GM18861 (cell line): ENCODE data around the gene ADGRB3.
A peak's percentile ranks its signal among the peaks of the same experiment; 100 is the strongest.
"Not testable (repeated sequence)": the region's sequence is repeated elsewhere in the genome, so short reads cannot be mapped to it uniquely, and the experiment has no call there.

Experiments
- ATAC-seq: cut with Tn5 transposase; IDR thresholded peaks from one replicate; pipeline ENCODE4 v1.9.1; 2021; ENCODE audit not compliant: unreplicated experiment

The ADGRB3 gene

DNA sequence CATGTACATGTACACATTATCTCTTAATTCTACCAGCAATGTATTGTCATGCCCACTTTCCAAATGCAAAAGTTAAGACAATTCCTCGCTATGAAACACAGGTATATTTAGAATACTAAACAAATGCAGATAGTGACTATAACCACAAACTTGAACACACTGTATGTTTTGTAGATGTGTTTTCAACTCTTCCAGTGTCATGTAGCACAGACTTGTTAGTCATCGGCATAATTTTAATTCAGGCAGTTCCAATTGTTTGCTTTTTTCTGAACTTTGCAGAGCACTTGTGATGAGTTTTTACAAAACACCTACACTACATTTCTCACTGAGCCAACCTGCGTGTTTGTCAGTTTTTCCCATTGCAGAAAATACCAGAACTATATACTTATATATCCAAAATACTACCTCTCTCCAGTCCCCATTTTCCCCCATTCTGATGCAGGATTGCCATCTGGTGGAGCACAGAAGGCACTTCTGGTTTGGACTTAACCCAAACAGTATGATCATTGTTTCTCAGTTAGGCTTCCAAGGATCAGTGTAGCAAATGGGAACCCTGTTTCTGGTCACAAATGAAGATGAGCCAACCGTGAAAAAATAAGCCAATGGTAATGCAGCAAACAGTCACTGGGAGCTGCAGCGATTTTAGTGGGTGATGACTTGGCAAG is 143.4 kb downstream of the ADGRB3 start:
- ATAC-seq = no peak

DNA sequence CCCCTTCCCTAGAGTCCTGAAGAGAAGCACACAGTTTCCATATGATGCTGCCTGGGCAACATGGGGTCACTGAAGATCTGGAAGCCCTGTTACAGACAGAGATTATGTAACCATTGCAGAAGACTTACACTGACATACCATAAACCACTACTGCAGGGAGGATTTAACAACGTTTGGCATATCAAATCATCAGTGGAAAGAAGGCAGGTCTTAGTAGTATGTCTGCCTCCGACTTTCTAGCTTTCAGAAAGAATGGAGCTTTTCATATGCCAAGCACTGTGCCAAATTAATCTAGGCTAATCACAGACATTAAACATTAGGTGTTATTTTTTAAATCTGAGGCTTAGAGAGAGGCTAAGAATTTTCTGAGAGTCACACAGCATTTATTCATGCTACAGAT is 144.3 kb downstream of the ADGRB3 start:
- no peak for ATAC-seq

DNA sequence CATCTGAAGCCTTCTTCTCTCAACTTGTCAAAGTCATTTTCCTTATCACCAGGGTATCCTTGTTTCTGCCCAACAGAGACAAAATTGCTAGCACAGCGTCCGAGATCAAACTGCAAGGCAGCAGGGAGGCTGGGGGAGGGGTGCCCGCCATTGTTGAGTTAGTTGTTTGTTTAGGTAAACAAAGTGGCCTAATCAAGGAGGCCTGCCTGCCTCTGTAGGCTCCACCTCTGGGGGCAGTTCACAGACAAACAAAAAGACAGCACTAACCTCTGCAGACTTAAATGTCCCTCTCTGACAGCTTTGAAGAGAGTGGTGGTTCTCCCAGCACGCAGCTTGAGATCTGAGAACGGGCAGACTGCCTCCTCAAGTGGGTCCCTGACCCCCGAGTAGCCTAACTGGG is 155.0 kb downstream of the ADGRB3 start:
- not testable (repeated sequence) for ATAC-seq

DNA sequence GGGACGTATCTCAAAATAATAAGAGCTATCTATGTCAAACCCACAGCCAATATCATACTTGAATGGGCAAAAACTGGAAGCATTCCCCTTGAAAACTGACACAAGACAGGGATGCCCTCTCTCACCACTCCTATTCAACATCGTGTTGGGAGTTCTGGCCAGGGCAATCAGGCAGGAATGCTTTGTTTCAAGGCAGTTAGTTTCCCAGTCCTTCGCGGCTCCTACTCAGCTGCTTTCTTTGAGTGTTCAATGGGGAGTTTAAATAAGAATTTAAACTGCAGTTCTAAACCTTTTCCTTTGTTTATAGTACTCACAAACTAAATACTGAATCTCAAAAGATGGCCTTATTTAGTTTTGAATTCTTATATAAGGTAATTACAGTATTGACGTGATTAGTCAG is 179.9 kb downstream of the ADGRB3 start:
- not testable (repeated sequence) for ATAC-seq

DNA sequence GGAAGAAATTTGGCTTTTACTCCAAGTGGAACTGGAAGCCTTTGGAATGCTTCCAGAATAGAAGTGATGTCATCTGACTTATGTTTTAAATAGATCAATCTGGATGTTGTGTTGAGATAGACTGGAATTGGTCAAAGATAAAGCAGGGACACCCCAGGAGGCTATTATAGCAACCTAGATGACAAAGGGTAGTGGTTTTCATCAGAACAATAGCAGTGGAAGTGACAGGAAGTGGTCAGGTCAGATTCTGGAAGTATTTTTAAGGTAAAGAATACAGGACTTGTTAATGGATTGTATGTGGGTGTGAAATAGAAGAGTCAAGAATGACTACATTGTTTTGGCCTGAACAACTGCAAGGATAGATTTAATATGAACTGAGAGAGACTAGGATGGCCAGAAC is 191.4 kb downstream of the ADGRB3 start:
- no peak for ATAC-seq

DNA sequence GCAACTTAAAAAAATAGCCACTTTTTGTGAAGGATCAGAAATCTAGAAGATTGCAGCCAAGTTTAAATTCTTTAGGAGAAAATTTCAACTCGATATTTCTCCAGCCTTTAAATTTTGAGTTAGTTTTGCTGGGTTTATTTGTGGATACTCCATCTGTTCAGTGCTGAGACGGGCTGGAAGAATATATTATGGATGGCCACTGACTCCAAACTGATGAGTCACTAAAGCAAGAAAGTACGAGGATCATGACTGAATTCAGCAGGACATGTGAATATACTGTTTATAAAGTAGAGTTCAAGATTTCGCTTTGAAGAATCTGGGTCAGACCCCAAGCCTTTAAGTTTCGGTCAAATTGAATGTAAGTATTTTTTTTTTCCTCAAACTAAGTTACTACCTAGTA is 199.5 kb downstream of the ADGRB3 start:
- no peak for ATAC-seq

DNA sequence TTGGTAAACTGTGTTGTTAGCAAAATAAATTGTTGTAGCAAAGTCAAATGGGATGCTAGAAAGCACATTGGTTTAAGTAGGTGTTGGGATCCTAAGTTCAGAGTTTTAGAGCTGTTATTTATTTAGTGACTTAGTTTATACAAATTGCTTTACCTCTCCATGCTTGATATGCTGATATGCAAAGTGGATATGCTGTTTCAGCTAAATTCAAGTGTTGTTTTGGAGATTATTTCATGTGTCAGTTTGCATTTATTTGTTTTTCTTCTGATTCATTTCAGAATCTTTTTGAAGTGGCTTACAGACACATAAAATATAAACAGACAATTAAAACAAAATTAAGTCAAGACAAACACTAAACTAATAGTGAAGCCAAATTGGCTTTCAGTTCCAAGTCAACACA is 203.5 kb downstream of the ADGRB3 start:
- ATAC-seq = no peak

DNA sequence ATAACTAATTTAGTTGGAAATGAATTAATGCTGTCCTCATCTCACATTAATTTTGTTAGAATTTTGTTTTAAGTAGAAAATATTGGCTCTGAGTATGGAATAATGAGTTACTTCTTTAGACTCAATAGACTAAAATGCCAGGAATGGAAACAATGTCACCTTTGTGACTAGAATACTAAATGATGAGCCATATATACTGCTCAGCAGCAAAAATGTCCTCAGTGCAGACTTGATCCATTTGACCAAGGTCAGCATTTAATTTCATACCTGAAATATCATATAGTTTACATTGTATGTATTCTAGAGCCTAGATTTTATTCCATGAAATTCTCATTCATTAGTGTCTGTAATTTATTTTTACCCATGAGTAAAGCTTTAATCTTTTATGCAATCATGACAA is 217.7 kb downstream of the ADGRB3 start:
- ATAC-seq = no peak

DNA sequence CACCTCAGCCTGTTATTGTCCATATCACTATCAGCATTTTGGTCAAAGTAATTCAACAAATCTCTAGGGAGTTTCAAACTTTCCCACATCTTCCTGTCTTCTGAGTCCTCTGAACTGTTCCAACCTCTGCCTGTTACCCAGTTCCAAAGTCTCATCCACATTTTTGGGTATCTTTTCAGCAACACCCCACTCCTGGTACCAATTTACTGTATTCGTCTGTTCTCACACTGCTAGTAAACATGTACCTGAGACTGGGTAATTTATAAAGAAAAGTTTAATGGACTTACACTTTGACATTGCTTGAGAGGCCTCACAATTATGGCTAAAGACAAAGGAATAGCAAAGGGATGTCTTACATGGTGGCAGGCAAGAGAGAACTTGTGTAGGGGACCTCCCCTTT is 224.2 kb downstream of the ADGRB3 start:
- no peak for ATAC-seq

DNA sequence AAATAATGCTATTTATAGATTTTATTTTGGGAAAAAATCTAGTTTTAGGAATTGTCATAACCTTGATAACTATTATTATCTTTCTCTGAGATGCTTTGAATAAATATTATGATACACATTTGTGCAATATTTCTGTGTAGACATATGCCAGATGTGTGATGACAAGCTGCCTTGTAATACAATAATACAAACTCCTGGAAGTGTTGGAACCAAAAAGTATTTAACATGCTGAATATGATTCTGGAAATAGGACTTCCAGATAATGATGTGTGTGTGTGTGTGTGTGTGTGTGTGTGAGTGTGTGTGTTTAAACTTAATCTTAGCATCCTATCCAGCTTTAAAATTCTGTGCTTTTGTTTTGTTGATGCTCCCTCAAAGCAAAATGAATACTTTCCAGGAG is 233.6 kb downstream of the ADGRB3 start:
- no peak for ATAC-seq

DNA sequence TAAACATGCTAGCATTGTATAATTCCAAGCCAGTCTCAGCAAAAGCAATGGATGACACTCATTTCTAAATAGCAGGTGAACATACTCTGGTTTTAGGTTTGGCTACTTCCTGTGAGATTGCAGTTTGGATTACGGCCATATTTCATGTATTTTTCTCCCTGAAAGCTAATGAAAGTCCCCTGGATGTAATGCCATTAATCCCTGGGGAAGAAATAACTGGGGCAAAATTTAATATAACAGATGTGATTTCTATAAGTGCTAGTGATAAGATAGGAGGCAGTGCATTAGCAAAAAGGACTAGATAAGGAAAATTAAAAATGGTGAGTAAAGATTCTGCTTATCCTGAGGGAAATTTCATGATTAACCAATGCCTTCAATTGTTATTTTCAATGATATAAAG is 238.2 kb downstream of the ADGRB3 start:
- ATAC-seq = no peak

DNA sequence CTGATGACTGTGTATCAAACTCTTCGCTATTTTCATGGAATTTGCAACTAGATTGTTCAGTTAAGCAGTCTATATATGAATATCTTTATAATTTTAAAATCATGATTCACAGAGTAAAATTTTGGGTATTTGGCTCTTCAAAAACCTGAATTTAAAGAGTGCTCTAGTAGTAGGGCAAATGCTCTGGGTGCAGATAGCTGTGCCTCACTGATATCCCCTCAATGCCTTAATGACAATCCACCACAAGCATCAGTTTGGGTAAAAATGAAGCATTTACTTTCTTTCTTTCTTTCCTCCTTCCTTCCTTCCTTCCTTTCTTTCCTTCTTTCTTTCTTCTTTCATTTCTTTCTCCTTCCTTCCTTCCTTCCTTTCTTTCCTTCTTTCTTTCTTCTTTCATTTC is 239.7 kb downstream of the ADGRB3 start:
- no peak for ATAC-seq

DNA sequence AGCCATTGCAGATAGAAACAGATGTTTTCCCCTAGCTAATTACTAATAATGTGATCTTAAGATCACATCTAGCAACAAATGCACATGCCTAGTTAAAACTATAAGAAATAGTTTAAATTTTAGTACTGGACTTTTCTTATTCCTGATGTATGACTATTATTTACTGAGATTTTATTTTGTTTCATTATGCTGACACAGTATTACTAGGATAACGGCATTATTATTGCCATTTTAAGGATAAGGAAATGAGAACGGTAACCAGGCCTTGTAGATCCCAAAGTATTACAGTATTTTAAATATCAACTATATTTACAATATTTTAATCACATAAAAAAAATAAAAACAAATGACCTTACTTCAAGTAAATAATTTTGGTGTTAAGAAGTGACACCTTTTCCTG is 240.3 kb downstream of the ADGRB3 start:
- no peak for ATAC-seq

DNA sequence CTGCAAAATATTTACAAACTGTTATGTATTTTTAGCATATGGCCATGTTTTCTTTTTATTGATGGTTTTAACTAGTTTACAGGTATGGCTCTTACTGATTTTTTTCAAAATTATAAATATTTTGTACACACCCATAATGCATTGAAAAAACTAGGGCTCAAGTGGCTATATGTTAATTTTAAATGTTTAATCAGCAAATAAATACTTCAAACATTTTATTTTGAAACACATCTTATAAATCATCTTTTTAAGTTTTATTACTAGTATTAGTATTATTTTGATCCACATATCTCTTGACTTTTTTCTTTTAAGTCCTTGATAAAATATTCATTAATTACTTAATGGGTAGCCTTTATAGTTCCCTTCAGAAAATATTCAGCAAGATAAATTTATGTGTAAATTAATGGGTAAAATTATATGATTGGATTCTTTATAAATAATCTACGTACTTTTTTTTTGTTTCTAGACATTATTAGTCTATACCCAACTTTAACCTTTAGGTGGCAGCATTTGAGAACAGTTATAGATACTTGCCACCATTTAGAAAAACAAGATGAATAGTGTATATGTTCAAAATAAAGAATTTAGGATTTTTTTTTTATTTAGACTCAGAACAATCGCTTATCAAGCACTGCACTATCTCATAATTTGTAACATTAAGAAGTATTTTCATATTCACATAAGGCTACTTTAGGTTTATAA is 241.9 kb downstream of the ADGRB3 start:
- ATAC-seq = peak; percentile 67

DNA sequence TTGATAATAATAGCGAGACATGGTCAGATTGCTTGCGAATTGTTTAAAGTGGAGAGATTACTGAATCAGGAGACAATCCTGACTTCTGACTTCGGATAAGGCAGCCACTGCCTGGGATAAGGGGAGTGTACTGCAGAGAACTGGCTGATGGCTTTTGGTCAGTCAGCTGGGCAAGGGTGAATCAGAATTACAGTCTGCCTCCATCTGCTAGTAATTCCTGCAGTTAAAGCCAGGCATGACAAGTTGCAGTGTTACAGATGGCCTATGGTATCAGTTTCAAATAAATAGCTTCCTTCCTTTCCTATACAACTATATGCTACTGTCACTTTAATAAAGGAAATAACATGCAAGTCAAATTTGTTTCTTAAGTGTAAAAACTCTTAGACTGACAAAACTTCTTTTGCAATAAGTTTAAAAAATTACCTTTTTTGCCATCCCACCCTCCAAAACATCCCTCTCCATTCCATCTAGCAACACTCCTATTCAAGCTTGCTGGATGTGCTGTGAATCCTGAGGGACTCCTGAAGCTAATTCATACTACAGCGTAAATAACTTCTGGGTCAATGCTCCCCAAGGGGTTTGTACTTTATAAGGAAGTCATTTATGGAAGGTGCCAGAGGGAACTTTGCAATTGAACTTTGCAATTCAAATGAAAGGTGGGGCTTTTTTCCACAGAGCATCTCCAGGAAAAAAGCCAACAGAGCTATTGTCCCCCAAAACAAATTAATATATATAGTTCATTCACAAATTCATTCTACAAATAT is 245.2 kb downstream of the ADGRB3 start:
- ATAC-seq = no peak

DNA sequence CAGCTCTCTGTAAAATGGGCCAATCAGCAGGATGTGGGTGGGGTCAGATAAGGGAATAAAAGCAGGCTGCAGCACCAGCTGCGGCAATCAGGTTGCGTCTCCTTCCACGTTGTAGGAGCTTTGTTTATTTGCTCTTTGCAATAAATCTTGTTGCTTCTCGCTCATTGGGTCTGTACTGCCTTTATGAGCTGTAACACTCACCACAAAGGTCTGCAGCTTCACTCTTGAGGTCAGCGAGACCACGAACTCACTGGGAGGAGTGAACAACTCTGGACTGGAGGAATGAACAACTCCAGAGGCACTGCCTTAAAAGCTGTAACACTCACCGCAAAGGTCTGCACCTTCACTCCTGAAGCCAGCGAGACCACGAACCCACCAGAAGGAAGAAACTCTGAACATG is 248.2 kb downstream of the ADGRB3 start:
- not testable (repeated sequence) for ATAC-seq

DNA sequence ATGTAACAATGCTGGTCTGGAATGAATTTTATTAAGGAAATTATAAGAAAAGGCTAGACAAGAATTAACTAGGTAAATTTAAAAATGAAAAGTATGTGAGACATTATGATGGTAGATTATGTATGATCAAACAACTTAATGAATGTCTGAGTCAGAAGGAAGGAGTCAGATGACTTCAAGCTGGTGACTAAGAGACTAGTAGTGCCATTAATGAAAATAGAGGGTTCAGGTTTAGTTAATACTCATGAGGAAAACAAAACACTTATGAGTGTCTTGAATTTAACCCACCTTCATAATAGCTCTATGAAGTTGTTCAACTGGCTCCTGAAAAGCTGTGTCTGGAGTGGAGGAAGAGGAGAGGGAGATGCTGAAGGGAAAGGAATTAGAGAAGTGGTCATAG is 256.3 kb downstream of the ADGRB3 start:
- ATAC-seq = no peak

DNA sequence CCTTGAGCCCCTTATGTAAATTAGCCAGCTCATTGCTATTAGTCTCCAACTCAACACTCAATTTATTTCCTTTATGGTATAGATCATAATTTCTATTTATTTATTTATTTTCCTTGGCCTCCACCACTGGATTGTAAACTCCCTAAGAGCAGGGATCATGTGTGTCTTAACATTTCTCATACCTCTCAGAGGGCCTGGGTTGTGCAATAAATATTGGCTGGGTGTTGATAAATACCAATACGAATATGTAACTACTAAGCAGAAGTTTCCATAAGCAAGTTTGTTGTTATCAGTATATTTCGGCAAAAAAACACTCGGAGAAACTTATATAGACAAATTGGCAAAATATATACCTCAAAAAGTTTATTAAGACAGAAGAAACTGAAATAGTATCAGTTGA is 257.4 kb downstream of the ADGRB3 start:
- no peak for ATAC-seq

DNA sequence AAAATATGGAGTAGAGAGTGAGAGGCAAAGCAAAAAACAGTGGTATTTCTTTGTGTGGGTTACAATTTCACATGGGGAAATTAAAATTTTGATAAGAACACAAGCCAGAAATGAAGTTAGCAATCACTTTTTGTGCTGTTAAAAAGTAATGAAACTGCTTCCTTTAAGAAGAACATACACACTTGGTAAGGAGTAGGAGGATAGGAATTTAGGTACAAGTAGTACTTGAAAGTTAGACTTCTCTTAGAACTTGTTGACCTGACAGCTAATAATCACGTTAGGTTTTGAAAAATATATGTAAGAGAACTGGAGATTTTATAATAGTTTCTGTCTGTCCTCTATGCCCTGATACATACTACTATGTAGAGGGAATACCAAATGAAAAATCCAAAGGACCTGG is 260.8 kb downstream of the ADGRB3 start:
- no peak for ATAC-seq

DNA sequence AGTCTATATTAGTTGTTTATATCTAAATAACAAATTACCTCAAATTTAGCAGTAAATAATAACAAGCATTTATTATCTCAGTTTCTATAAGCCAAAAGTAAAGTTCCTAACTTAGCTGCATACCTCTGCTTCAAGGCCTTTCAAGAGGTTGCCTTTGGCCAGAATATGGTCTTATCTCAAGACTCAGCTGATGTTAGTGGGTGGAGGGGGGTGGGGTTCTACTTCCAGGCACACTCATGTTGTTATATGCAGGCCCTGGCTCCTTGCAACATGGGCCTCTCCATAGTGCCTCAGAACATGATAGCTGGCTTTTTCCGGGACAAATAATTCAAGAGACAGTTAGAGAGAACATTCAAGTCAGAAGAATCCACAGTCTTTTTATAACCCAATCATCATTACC is 266.0 kb downstream of the ADGRB3 start:
- no peak for ATAC-seq

DNA sequence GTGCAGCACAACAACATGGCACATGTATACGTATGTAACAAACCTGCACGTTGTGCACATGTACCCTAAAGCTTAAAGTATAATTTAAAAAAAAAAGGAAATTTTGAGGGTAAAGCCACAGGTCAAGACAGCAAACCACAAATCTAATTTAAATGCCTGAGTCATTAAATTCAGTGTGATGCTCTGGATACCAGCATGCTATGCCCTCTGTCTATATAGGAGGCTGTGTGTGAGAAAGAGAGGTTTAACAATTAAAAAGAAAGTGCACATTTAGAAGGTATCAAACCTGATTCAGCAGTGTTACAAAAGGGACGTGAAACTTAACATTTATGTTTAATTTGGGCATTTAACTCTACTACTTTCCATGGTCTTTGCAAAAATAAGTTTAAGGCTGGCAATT is 276.3 kb downstream of the ADGRB3 start:
- ATAC-seq = no peak

DNA sequence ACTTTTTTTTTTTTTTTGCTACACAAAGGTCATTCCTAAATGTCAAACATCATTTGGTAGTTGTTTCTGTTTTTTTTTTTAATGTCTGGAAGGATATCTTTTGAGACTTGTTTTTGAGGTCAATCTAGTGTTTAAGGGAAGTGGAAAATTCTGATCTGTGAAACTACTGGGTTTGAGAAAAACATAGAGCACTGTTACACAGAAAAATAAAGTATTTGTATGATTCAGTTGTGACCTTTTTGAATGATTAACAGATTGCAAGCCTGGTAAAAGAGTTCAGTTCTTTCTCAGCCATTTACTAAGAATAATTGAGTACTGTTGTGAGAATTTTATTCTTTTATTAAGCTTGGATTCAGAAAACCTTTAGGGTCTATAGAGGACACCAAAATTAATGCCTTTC is 276.7 kb downstream of the ADGRB3 start:
- no peak for ATAC-seq
